SKM-1 (cell line): ENCODE results near the gene ATG2A.

ENCODE experiments used
- DNase-seq: peaks from one replicate; lab custom pipeline; 2025; ENCODE audit not compliant: unreplicated experiment; lab: John Stamatoyannopoulos, UW

Gene ATG2A

GRCh38 chr11:64916775-64917662 is at the start of gene ATG2A:
TSS of gene ATG2A (minus strand) at chr11:64917209. CDS start at chr11:64917135, 74 bp downstream.
- peak; percentile 98 for DNase-seq

GRCh38 chr11:64963072-64963631 is 46.1 kb upstream of the ATG2A start:
- no peak for DNase-seq

GRCh38 chr11:64960719-64961118 is 43.7 kb upstream of the ATG2A start:
- no peak for DNase-seq

- DNase-seq: no peak
Observed at GRCh38 chr11:64959498-64959897, 42.5 kb upstream of the ATG2A start.

GRCh38 chr11:64954201-64954600 is 37.2 kb upstream of the ATG2A start:
- DNase-seq: no peak

GRCh38 chr11:64951529-64951928 is 34.5 kb upstream of the ATG2A start:
- no peak for DNase-seq

GRCh38 chr11:64947208-64947814 is 30.3 kb upstream of the ATG2A start:
- DNase-seq: no peak

- no peak for DNase-seq
Observed at GRCh38 chr11:64936539-64936938, 19.5 kb upstream of the ATG2A start.

GRCh38 chr11:64935359-64936081 is 18.5 kb upstream of the ATG2A start, which contains the start of gene GPHA2:
TSS of gene GPHA2 (minus strand) at chr11:64935893. CDS start at chr11:64935460, 433 bp downstream.
- no peak for DNase-seq

- no peak for DNase-seq
Observed at GRCh38 chr11:64934682-64935358, 17.8 kb upstream of the ATG2A start.

GRCh38 chr11:64933935-64934681 is 17.1 kb upstream of the ATG2A start:
- peak; percentile 26 for DNase-seq

- no peak for DNase-seq
Observed at GRCh38 chr11:64933213-64933934, 16.4 kb upstream of the ATG2A start.

GRCh38 chr11:64932324-64932723 is 15.3 kb upstream of the ATG2A start:
- DNase-seq: no peak

- no peak for DNase-seq
Observed at GRCh38 chr11:64931290-64931689, 14.3 kb upstream of the ATG2A start.

GRCh38 chr11:64930340-64930739 is 13.3 kb upstream of the ATG2A start:
- no peak for DNase-seq

- no peak for DNase-seq
Observed at GRCh38 chr11:64929625-64930024, 12.6 kb upstream of the ATG2A start.

- no peak for DNase-seq
Observed at GRCh38 chr11:64928957-64929356, 11.9 kb upstream of the ATG2A start.

- DNase-seq: no peak
Observed at GRCh38 chr11:64926689-64927088, 9.7 kb upstream of the ATG2A start.
